C4-2B (cell line): ENCODE data around the gene LAYN.
A peak's percentile ranks its signal among the peaks of the same experiment; 100 is the strongest.

Experiments used
- H3K27ac ChIP-seq: fragments of 450-650 bp; 2 replicates; pipeline ENCODE4 v1.5.1; 2017
- ZFX ChIP-seq: fragments of 450-650 bp; IDR thresholded peaks from 2 replicates; pipeline ENCODE4 v1.6.1; 2017
- TF ChIP-seq, protein P1 (sequence below): fragments of 450-650 bp; conservative IDR thresholded peaks from 2 replicates; pipeline ENCODE4 v1.5.1; 2017; ENCODE audit warnings: mild to moderate bottlenecking

The LAYN gene

DNA sequence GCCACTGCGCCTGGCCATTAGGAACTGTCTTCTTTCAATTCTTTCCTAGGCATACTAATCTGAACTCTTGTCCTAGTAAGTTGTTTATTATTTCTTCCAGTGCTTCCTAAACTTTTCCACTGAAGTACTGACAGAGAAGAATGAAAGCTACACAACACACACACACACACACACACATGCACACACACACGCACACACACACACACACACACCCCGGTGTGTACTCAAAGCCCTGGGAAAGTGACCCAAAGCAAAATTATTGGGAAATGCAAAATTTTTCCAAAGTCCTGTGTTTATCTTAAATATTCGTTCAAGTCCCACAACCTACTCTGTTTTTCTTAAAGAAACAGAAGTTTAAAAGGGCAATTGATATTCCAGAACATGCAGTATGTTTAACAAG is 42.4 kb downstream of the LAYN start:
- H3K27ac ChIP-seq = no peak overlapping the region
- TF ChIP-seq, protein P1, sequence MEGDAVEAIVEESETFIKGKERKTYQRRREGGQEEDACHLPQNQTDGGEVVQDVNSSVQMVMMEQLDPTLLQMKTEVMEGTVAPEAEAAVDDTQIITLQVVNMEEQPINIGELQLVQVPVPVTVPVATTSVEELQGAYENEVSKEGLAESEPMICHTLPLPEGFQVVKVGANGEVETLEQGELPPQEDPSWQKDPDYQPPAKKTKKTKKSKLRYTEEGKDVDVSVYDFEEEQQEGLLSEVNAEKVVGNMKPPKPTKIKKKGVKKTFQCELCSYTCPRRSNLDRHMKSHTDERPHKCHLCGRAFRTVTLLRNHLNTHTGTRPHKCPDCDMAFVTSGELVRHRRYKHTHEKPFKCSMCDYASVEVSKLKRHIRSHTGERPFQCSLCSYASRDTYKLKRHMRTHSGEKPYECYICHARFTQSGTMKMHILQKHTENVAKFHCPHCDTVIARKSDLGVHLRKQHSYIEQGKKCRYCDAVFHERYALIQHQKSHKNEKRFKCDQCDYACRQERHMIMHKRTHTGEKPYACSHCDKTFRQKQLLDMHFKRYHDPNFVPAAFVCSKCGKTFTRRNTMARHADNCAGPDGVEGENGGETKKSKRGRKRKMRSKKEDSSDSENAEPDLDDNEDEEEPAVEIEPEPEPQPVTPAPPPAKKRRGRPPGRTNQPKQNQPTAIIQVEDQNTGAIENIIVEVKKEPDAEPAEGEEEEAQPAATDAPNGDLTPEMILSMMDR = no peak
- no peak for TF ChIP-seq ZFX

- TF ChIP-seq ZFX = no peak
- TF ChIP-seq, protein P1 = no peak
- H3K27ac ChIP-seq = no peak overlapping the region
Measured at GRCh38 chr11:111585371-111585770, 44.9 kb downstream of the LAYN start.

DNA sequence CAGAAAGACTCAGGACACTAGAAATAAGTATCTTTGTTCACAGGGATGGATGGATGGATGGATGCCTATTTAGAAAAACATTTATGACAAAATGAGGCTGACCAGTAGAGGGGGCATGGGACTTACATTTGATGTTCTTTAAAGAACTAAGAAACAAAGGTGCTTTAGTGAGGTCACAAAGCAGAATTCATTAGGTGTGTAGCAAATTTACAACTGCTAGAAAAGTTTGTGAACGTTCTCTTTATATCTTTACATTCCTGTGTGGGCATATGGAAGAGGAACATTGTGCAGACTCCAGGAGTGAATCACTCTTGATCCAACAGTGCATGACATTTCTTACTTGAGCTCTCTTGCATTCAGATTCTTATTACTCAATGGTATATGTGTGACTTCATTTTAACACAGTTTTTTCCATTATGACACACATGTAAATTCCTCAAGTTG is 45.9 kb downstream of the LAYN start:
- H3K27ac ChIP-seq = no peak overlapping the region
- TF ChIP-seq, protein P1 = peak; percentile 85
- no peak for TF ChIP-seq ZFX

GRCh38 chr11:111589114-111589513 is 48.6 kb downstream of the LAYN start:
- TF ChIP-seq ZFX = no peak
- TF ChIP-seq, protein P1 = no peak
- no peak overlapping the region for H3K27ac ChIP-seq

- H3K27ac ChIP-seq = no peak overlapping the region
- TF ChIP-seq ZFX = no peak
- TF ChIP-seq, protein P1 = no peak
Measured at GRCh38 chr11:111589886-111590499, 49.5 kb downstream of the LAYN start.

- no peak for TF ChIP-seq ZFX
- TF ChIP-seq, protein P1 = no peak
Measured at GRCh38 chr11:111591187-111591960, 50.9 kb downstream of the LAYN start.

GRCh38 chr11:111592491-111592890 is 52.0 kb downstream of the LAYN start:
- TF ChIP-seq ZFX = no peak
- TF ChIP-seq, protein P1 = no peak
- H3K27ac ChIP-seq = no peak overlapping the region

More at GRCh38 chr11:111591187-111591960, 50.9 kb downstream of the LAYN start:
- no peak overlapping the region for H3K27ac ChIP-seq
